A549 treated with AZD9567 at 1 μM for 4 hours (cell line): ENCODE data around the gene FUOM. TPM values are rescaled to one million over a fixed set of nuclear protein-coding genes. Genes with fewer than 3 reads are reported as not detected.

Source experiments
- total RNA-seq: library from RNA; stranded (reverse); fragments of 200-300 nt; extraction: Qiagen RNA extraction; gene quantifications from 5 replicates; pipeline ENCODE4 v1.2.3, GENCODE V29; 2022; ENCODE audit not compliant: insufficient read depth

FUOM gene, protein sequence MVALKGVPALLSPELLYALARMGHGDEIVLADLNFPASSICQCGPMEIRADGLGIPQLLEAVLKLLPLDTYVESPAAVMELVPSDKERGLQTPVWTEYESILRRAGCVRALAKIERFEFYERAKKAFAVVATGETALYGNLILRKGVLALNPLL
- 13.0 to 17.6 TPM (median 15.4 TPM) in 5 replicates for total RNA-seq

DNA sequence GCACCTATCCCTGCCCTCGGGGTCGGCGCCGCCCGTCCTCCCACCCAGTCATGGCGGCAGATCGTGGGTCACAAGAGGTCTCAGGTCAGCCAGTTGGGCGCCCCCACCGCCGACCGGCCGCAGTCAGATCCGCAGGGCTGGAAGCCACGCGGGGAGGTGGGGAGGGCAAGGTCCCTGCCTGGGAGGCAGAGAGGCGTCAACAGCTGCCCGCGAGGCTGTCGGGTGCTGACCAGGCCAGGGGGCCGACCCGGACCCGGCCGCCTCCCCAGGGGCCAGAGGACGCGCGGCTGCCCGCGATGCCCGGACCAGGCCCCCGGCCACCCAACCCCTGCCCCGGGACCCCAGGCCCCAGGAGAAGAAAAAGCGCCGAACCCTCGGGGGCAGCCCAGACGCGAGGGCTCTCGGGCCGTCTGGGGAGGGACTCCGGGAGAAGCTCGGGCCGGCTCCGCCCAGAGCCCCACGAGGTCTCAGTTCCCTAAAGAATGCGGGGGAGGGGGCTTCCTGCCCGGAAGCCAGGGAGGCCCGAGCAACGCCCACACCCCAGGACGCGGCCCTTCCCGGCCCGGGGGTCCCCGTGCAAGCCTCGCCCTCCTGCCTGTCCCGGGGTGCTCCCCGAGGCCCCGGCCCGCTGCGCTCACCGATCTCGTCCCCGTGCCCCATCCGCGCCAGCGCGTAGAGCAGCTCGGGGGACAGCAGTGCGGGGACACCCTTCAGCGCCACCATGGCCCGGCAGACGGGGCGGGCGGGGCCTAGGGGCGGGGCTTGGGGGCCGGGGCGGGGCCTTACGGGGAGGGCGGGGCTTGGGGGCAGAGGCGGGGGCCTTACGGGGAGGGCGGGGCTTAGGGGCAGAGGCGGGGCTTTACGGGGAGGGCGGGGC is at the start of gene FUOM:
TSS of gene FUOM (minus strand) at position 735 of the 877 bp plus-strand sequence. CDS start at position 723, 12 bp downstream.

DNA sequence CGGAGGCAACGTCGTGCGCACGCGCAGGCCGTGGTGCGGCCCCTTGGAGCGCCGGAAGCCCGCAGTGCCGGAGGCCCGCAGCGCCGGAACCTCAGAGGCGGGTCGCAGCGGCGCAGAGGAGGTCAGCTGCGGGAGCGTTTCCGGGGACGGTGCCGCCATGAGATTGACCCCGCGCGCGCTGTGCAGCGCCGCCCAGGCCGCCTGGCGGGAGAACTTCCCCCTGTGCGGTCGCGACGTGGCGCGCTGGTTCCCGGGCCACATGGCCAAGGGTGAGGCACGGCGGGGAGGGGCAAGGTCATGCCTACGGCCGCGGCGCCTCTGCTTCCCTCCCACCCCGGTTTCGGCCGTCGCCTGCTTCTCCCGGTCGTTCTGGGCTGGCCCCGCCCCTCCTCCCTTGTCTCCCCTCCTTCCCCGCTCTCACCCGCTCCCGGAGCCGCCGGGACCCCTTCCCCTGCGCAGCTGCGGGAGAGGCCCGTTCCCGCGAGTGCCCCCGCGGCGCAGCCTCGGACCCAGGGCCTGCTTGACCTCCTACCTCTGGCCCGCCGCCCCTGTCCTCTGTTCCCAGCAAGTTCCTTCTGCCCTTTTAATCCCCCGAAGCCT is 36.3 kb upstream of the FUOM start, which contains the start of gene MTG1:
TSS of gene MTG1 (plus strand) at position 94 of the 600 bp plus-strand sequence. CDS start at position 158, 64 bp downstream.

DNA sequence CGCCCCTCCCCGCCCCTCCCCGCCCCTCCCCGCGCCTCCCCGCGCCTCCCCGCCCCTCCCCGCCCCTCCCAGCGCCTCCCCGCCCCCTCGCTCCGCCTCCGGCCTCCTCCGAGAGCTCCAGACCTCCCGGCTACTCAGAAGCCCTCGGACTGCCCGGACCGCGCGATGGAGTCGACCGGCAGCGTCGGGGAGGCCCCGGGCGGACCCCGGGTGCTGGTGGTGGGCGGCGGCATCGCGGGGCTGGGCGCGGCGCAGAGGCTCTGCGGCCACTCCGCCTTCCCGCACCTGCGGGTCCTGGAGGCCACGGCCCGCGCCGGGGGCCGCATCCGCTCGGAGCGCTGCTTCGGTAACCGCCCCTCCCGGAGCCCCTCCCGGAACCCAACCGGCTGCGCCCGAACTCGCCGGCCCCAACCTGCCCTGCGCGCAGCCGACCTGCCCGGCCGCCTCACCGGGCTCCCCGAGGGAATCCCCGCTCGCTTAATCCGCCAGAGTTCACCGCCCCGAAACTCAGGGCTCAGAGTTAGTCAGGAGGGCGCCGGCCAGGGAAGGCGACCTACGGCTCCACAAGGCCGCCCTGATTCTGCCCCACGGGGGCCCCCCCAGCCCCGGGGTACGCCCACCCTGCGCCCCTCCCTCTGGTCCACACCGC is 21.5 kb upstream of the FUOM start, which contains the start of gene PAOX:
TSS of gene PAOX (plus strand) at position 111 of the 649 bp plus-strand sequence. CDS start at position 166, 55 bp downstream.

DNA sequence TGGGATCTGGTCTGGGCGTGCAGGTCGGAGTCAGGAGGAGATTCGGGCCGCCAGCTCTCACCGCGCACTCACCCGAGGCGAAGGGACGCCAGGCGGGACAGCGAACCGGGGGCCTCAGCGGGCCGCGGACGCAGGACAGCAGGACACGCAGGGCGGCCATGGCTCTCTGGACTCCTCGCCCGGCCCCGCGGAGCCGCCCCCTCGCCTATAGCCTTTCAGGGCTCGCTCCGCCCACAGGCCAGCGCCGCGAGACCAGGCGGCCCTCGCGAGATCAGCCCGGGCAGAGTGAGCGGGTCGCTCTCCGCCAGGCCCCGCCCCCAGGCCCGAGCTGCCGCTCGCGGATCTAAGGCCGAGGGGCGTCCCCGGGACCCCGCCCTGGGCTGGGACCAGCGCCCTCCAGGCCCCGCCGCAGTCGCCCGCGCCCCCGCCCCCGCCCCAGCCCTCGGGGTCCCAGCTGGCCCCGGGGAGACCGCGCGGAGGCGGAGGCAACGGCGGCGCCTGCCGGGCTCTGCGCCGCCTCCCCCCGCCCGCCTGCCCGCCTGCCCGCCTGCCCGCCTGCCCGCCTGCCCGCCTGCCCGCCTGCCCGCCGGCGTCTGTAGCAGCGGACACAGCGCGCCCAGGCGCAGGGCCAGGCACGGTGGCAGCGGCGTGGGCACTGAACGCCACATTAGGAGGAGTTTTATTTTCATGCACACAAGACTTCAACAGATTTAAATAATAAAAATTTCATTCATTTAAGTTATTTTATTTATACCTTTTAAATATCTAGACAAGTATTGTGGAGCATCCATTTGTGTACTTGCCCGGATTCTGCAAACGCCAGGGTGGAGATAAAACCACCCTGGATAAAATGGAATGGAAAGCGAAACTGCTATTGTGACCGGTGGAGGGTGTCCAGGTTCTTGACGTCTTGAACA is 15.6 kb upstream of the FUOM start, which contains the start of gene ECHS1:
TSS of gene ECHS1 (minus strand) at position 181 of the 917 bp plus-strand sequence. CDS start at position 160, 21 bp downstream.

DNA sequence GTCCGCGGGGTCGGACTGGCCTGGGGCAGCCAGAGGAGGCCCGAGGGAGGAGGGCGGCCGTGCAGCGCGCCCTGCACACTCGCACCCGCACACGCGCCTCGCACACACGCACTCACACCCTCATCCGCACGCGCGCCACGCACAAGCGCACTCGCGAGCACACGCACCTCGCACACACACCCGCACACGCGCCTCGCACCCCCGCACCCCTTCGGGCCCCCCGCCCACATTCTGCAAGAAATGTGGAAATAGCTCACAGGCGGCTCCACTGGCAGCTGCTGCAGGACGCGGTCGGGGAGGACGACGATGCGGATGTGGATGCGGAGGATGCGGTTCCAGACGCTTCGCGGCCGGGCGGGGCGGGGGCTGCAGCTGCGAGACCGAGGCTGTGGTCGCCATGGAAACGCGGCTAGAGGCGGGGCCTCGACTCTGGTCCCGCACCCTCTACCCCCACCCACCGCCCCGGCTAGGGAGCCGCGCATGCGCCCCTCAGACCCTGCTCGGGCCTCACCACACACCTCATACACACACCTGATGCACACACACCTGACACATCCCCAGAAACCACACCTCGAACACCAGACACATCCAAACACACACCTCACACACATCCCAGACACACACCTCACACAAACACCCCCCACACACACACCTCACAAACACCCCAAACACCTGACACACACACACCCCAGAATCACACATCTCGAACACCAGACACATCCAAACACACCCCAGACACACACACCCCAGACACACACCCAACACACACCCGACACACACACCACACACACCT is 21.0 kb downstream of the FUOM start, which contains the start of gene CALY:
TSS of gene CALY (minus strand) at position 320 of the 793 bp plus-strand sequence. CDS start 7,907 bp downstream, outside the sequence.

DNA sequence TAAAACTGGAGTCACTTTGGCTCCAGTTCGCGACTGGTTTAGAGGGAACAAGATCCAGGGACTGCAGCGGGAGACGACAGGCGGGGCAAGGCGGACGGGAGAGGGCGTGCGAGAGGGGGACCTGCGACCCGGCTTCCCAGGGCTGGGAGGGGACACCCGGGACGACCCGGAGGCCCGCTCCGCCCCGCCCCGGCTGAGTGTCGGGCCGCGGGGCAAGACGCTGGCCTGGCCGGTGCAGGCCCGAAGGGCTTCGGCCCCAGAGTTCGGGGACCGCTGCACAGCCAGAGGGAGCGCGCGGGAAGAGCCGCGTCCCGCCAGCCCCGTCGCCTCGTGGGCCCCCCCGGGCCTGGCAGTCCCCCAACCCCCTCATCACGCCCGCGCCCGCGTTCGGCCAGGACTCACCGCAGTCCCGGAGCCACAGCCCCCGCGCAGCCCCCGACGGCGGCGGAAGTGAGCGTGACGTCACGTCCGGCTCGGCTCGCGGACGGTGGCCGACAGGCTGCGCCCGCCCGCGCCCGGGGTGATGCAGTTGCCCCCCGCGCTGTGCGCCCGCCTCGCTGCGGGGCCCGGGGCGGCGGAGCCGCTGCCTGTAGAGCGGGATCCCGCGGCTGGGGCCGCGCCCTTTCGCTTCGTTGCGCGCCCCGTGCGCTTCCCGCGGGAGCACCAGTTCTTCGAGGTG is 49.3 kb downstream of the FUOM start, which contains the start of the genes TUBGCP2 and ZNF511:
TSS of gene TUBGCP2 (minus strand) at position 452 of the 679 bp plus-strand sequence. CDS start 5,931 bp downstream, outside the sequence.
TSS of gene ZNF511 (plus strand) at position 494 of the 679 bp plus-strand sequence. CDS start at position 524, 30 bp downstream.

Other genes starting within 250 kb of the FUOM start
- gene KNDC1, start 197.8 kb downstream of the FUOM start, total RNA-seq, result 0.81 to 1.9 TPM (median 1.1 TPM) in 4 of 5 replicates, not detected in the other
- gene UTF1, start 127.8 kb downstream of the FUOM start, total RNA-seq, result 0.09 TPM in 1 of 5 replicates, not detected in the others
- not detected in 5 replicates for gene VENTX, start 120.2 kb downstream of the FUOM start, total RNA-seq
- gene ADAM8, start 81.2 kb downstream of the FUOM start, total RNA-seq, result 1.4 to 4.7 TPM (median 3.2 TPM) in 5 replicates
- 38.0 to 58.2 TPM (median 42.4 TPM) in 5 replicates for gene TUBGCP2, start 49.1 kb downstream of the FUOM start, total RNA-seq
- 60.6 to 74.7 TPM (median 73.4 TPM) in 5 replicates for gene ZNF511, start 49.1 kb downstream of the FUOM start, total RNA-seq
- gene CALY, start 21.1 kb downstream of the FUOM start, total RNA-seq, result 0.49 to 0.70 TPM (median 0.67 TPM) in 4 of 5 replicates, not detected in the other
- 0.10 TPM in 1 of 5 replicates, not detected in the others for gene PRAP1, start 10.6 kb downstream of the FUOM start, total RNA-seq
- gene ECHS1, start 15.3 kb upstream of the FUOM start, total RNA-seq, result 132 to 164 TPM (median 150 TPM) in 5 replicates
- gene PAOX, start 21.2 kb upstream of the FUOM start, total RNA-seq, result 1.8 to 5.0 TPM (median 2.2 TPM) in 5 replicates
- 46.6 to 58.9 TPM (median 58.0 TPM) in 5 replicates for gene MTG1, start 36.1 kb upstream of the FUOM start, total RNA-seq
- gene SPRN, start 66.6 kb upstream of the FUOM start, total RNA-seq, result 0.22 to 0.34 TPM (median 0.24 TPM) in 4 of 5 replicates, not detected in the other
- gene SCART1, start 95.9 kb upstream of the FUOM start, total RNA-seq, result 0.21 to 0.30 TPM (median 0.22 TPM) in 4 of 5 replicates, not detected in the other
- 0.09 to 0.26 TPM (median 0.18 TPM) in 4 of 5 replicates, not detected in the other for gene CYP2E1, start 169.3 kb upstream of the FUOM start, total RNA-seq
- not detected in 5 replicates for gene SYCE1, start 207.6 kb upstream of the FUOM start, total RNA-seq